Activated naive CD4-positive, alpha-beta T cell treated with anti-CD3 and anti-CD28 coated beads, Interleukin-2, amount 50 U/mL, for 24 hours (primary cell): ENCODE measurements around the gene DUS4L.

Experiments
- H3K27ac Mint-ChIP-seq: one replicate; pipeline ENCODE4 v1.8.0; 2021; ENCODE audit warnings: mild to moderate bottlenecking, mixed read lengths
- H3K27me3 Mint-ChIP-seq: one replicate; pipeline ENCODE4 v1.8.0; 2021; ENCODE audit warnings: mixed read lengths
- H3K36me3 Mint-ChIP-seq: one replicate; pipeline ENCODE4 v1.8.0; 2021; ENCODE audit warnings: mixed read lengths
- H3K4me1 Mint-ChIP-seq: one replicate; pipeline ENCODE4 v1.8.0; 2021; ENCODE audit warnings: mixed read lengths
- H3K4me3 Mint-ChIP-seq: one replicate; pipeline ENCODE4 v1.8.0; 2021; ENCODE audit warnings: mild to moderate bottlenecking, mixed read lengths
- H3K9me3 Mint-ChIP-seq: one replicate; pipeline ENCODE4 v1.8.0; 2021; ENCODE audit warnings: mixed read lengths

Gene DUS4L

GRCh38 chr7:107564553-107565298, 955 bp downstream of the DUS4L start:
- peak overlapping the region; percentile 96 for H3K27ac Mint-ChIP-seq
- H3K36me3 Mint-ChIP-seq, result peaks cover 8% of the 10 kb centered on the region
- no peaks in the 10 kb centered on the region for H3K9me3 Mint-ChIP-seq
- H3K4me3 Mint-ChIP-seq, result peak overlapping the region; percentile 88
- H3K4me1 Mint-ChIP-seq, result peaks cover 63% of the 10 kb centered on the region
- H3K27me3 Mint-ChIP-seq, result no peaks in the 10 kb centered on the region

GRCh38 chr7:107570298-107570697, 6.5 kb downstream of the DUS4L start:
- Mint-ChIP-seq H3K36me3 (peaks cover 17% of the 10 kb centered on the region), H3K27ac (no peak overlapping the region), H3K9me3 (no peaks in the 10 kb centered on the region), H3K27me3 (no peaks in the 10 kb centered on the region), H3K4me3 (no peak overlapping the region), H3K4me1 (peaks cover 15% of the 10 kb centered on the region)

GRCh38 chr7:107573537-107573936, 9.8 kb downstream of the DUS4L start:
- H3K36me3 Mint-ChIP-seq, result peaks cover 14% of the 10 kb centered on the region
- H3K4me3 Mint-ChIP-seq, result no peak overlapping the region
- no peak overlapping the region for H3K27ac Mint-ChIP-seq
- H3K9me3 Mint-ChIP-seq, result no peaks in the 10 kb centered on the region
- peaks cover 4% of the 10 kb centered on the region for H3K4me1 Mint-ChIP-seq
- H3K27me3 Mint-ChIP-seq, result no peaks in the 10 kb centered on the region

- H3K4me3 Mint-ChIP-seq, result peak overlapping the region; percentile 87
- peaks cover 4% of the 10 kb centered on the region for H3K36me3 Mint-ChIP-seq
- peak overlapping the region; percentile 30 for H3K27ac Mint-ChIP-seq
- no peaks in the 10 kb centered on the region for H3K27me3 Mint-ChIP-seq
- peaks cover 23% of the 10 kb centered on the region for H3K4me1 Mint-ChIP-seq
- no peaks in the 10 kb centered on the region for H3K9me3 Mint-ChIP-seq
Observed at GRCh38 chr7:107579554-107579884, 15.7 kb downstream of the DUS4L start.

- Mint-ChIP-seq H3K27me3 (no peaks in the 10 kb centered on the region), H3K4me1 (peaks cover 23% of the 10 kb centered on the region), H3K9me3 (no peaks in the 10 kb centered on the region), H3K27ac (peak within 1 kb of the TSS; percentile 79), H3K4me3 (peak within 1 kb of the TSS; percentile 87), H3K36me3 (peaks cover 4% of the 10 kb centered on the region)
Observed at GRCh38 chr7:107579885-107580715, 16.3 kb downstream of the DUS4L start, which contains the start of gene BCAP29. Gene BCAP29, plus strand, starts transcription at chr7:107580246. Its CDS starts 527 bp downstream, at chr7:107580773.

GRCh38 chr7:107580716-107581383, 17.1 kb downstream of the DUS4L start:
- H3K4me1 Mint-ChIP-seq, result peaks cover 23% of the 10 kb centered on the region
- no peak overlapping the region for H3K27ac Mint-ChIP-seq
- peak overlapping the region; percentile 78 for H3K4me3 Mint-ChIP-seq
- no peaks in the 10 kb centered on the region for H3K9me3 Mint-ChIP-seq
- H3K27me3 Mint-ChIP-seq, result no peaks in the 10 kb centered on the region
- peaks cover 7% of the 10 kb centered on the region for H3K36me3 Mint-ChIP-seq

GRCh38 chr7:107581387-107582013, 17.7 kb downstream of the DUS4L start:
- peaks cover 23% of the 10 kb centered on the region for H3K4me1 Mint-ChIP-seq
- no peaks in the 10 kb centered on the region for H3K9me3 Mint-ChIP-seq
- H3K36me3 Mint-ChIP-seq, result peaks cover 9% of the 10 kb centered on the region
- H3K27me3 Mint-ChIP-seq, result no peaks in the 10 kb centered on the region
- peak overlapping the region; percentile 78 for H3K4me3 Mint-ChIP-seq
- H3K27ac Mint-ChIP-seq, result no peak overlapping the region

- no peak overlapping the region for H3K4me3 Mint-ChIP-seq
Observed at GRCh38 chr7:107582875-107583274, 19.1 kb downstream of the DUS4L start.

GRCh38 chr7:107584716-107585115, 20.9 kb downstream of the DUS4L start:
- no peak overlapping the region for H3K27ac Mint-ChIP-seq
- no peaks in the 10 kb centered on the region for H3K9me3 Mint-ChIP-seq

More at GRCh38 chr7:107582875-107583274, 19.1 kb downstream of the DUS4L start:
- Mint-ChIP-seq H3K27ac (no peak overlapping the region), H3K27me3 (no peaks in the 10 kb centered on the region), H3K9me3 (no peaks in the 10 kb centered on the region), H3K36me3 (peaks cover 9% of the 10 kb centered on the region), H3K4me1 (peaks cover 23% of the 10 kb centered on the region)

GRCh38 chr7:107588529-107589130, 24.9 kb downstream of the DUS4L start:
- H3K4me1 Mint-ChIP-seq, result no peaks in the 10 kb centered on the region
- no peaks in the 10 kb centered on the region for H3K9me3 Mint-ChIP-seq
- H3K27ac Mint-ChIP-seq, result no peak overlapping the region
- no peaks in the 10 kb centered on the region for H3K27me3 Mint-ChIP-seq
- H3K4me3 Mint-ChIP-seq, result no peak overlapping the region
- peaks cover 14% of the 10 kb centered on the region for H3K36me3 Mint-ChIP-seq

More at GRCh38 chr7:107584716-107585115, 20.9 kb downstream of the DUS4L start:
- Mint-ChIP-seq H3K27me3 (no peaks in the 10 kb centered on the region), H3K4me3 (no peak overlapping the region), H3K4me1 (peaks cover 23% of the 10 kb centered on the region), H3K36me3 (peaks cover 14% of the 10 kb centered on the region)

- Mint-ChIP-seq H3K27me3 (no peaks in the 10 kb centered on the region), H3K36me3 (peaks cover 10% of the 10 kb centered on the region), H3K4me3 (no peak overlapping the region), H3K4me1 (no peaks in the 10 kb centered on the region), H3K9me3 (no peaks in the 10 kb centered on the region), H3K27ac (no peak overlapping the region)
Observed at GRCh38 chr7:107591421-107591820, 27.6 kb downstream of the DUS4L start.

GRCh38 chr7:107592361-107593024, 28.7 kb downstream of the DUS4L start:
- peaks cover 14% of the 10 kb centered on the region for H3K36me3 Mint-ChIP-seq
- H3K4me3 Mint-ChIP-seq, result no peak overlapping the region
- H3K27ac Mint-ChIP-seq, result no peak overlapping the region
- H3K27me3 Mint-ChIP-seq, result no peaks in the 10 kb centered on the region
- H3K4me1 Mint-ChIP-seq, result no peaks in the 10 kb centered on the region
- no peaks in the 10 kb centered on the region for H3K9me3 Mint-ChIP-seq

GRCh38 chr7:107593025-107593410, 29.2 kb downstream of the DUS4L start:
- H3K27ac Mint-ChIP-seq, result no peak overlapping the region

GRCh38 chr7:107594961-107595737, 31.4 kb downstream of the DUS4L start:
- Mint-ChIP-seq H3K4me3 (no peak overlapping the region), H3K27me3 (no peaks in the 10 kb centered on the region), H3K9me3 (no peaks in the 10 kb centered on the region), H3K36me3 (peaks cover 10% of the 10 kb centered on the region), H3K27ac (no peak overlapping the region), H3K4me1 (no peaks in the 10 kb centered on the region)

More at GRCh38 chr7:107593025-107593410, 29.2 kb downstream of the DUS4L start:
- H3K4me3 Mint-ChIP-seq, result no peak overlapping the region
- H3K36me3 Mint-ChIP-seq, result peaks cover 14% of the 10 kb centered on the region
- H3K4me1 Mint-ChIP-seq, result no peaks in the 10 kb centered on the region
- H3K9me3 Mint-ChIP-seq, result no peaks in the 10 kb centered on the region
- H3K27me3 Mint-ChIP-seq, result no peaks in the 10 kb centered on the region
